Epithelial cell of prostate (primary cell): ENCODE results near the gene GAK.

Experiments used
- DNase-seq: peaks from one replicate; pipeline ENCODE4 v3.0.0-alpha.2; 2011; ENCODE audit warnings: low read depth, low spot score
- H3K27ac ChIP-seq: fragments of 450-650 bp; 2 replicates; pipeline ENCODE4 v1.5.1; 2017; ENCODE audit warnings: mild to moderate bottlenecking

GAK gene

GRCh38 chr4:835148-836002 is 96.7 kb downstream of the GAK start:
- DNase-seq, result no peak
- H3K27ac ChIP-seq, result no peak overlapping the region

GRCh38 chr4:834368-835147 is 97.6 kb downstream of the GAK start:
- DNase-seq, result no peak
- H3K27ac ChIP-seq, result no peak overlapping the region

- DNase-seq, result no peak
- H3K27ac ChIP-seq, result no peak overlapping the region
Measured at GRCh38 chr4:833731-834367, 98.3 kb downstream of the GAK start.

GRCh38 chr4:833156-833555 is 99.0 kb downstream of the GAK start:
- H3K27ac ChIP-seq, result no peak overlapping the region
- no peak for DNase-seq

- DNase-seq, result no peak
Measured at GRCh38 chr4:832536-832935, 99.6 kb downstream of the GAK start.

GRCh38 chr4:832108-832507 is 100.0 kb downstream of the GAK start:
- H3K27ac ChIP-seq, result no peak overlapping the region
- no peak for DNase-seq

More at GRCh38 chr4:832536-832935, 99.6 kb downstream of the GAK start:
- no peak overlapping the region for H3K27ac ChIP-seq

- no peak overlapping the region for H3K27ac ChIP-seq
- no peak for DNase-seq
Measured at GRCh38 chr4:831483-831805, 100.7 kb downstream of the GAK start.

GRCh38 chr4:830601-831482 is 101.3 kb downstream of the GAK start:
- H3K27ac ChIP-seq, result no peak overlapping the region
- DNase-seq, result no peak

GRCh38 chr4:829761-830600 is 102.1 kb downstream of the GAK start:
- no peak overlapping the region for H3K27ac ChIP-seq
- DNase-seq, result no peak

- no peak for DNase-seq
- no peak overlapping the region for H3K27ac ChIP-seq
Measured at GRCh38 chr4:829291-829690, 102.8 kb downstream of the GAK start.

- DNase-seq, result no peak
Measured at GRCh38 chr4:828641-829271, 103.4 kb downstream of the GAK start.

GRCh38 chr4:827209-828081 is 104.7 kb downstream of the GAK start:
- no peak for DNase-seq
- H3K27ac ChIP-seq, result no peak overlapping the region

More at GRCh38 chr4:828641-829271, 103.4 kb downstream of the GAK start:
- no peak overlapping the region for H3K27ac ChIP-seq

GRCh38 chr4:826508-827208 is 105.5 kb downstream of the GAK start:
- no peak for DNase-seq
- no peak overlapping the region for H3K27ac ChIP-seq

- no peak for DNase-seq
- H3K27ac ChIP-seq, result no peak within 1 kb of the TSS
Measured at GRCh38 chr4:825971-826330, 106.2 kb downstream of the GAK start, which contains the start of gene CPLX1. Gene CPLX1, minus strand, starts transcription at chr4:826129. Its CDS starts 1,607 bp downstream, at chr4:824522.

- DNase-seq, result no peak
- H3K27ac ChIP-seq, result no peak overlapping the region
Measured at GRCh38 chr4:825063-825970, 106.8 kb downstream of the GAK start.

GRCh38 chr4:824461-825062 is 107.6 kb downstream of the GAK start:
- no peak for DNase-seq
- no peak overlapping the region for H3K27ac ChIP-seq
